HG03135 (cell line): ENCODE measurements around the gene SEC14L3.
"Not testable (repeated sequence)": the region's sequence is repeated elsewhere in the genome, so short reads cannot be mapped to it uniquely, and the experiment has no call there.

ENCODE experiments used
- ATAC-seq: cut with Tn5 transposase; IDR thresholded peaks from one replicate; pipeline ENCODE4 v1.9.1; 2021; ENCODE audit warnings: mild to moderate bottlenecking, moderate library complexity; ENCODE audit not compliant: unreplicated experiment

Gene SEC14L3

DNA sequence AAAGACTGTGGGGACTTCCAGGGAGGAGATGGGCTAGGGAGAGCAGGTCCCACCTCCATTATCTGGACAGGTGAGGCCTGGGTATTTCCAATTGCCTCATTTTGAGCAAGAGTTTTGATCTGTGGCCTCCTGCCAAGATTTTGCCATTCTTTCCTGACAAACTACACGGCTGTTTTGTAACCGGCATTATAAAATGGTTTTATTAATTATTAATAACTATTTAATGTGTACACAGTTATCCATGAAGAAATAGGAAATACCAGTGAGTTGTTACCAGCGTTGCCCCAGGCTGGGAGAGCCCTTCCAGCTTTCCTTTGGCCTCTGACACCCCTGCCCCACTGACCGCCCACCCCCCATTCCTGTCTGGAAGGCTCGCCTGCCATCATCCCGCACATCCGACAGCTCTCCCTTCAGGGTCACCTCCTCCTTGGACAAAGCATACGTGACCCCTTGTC is 14.9 kb upstream of the SEC14L3 start:
- no peak for ATAC-seq

DNA sequence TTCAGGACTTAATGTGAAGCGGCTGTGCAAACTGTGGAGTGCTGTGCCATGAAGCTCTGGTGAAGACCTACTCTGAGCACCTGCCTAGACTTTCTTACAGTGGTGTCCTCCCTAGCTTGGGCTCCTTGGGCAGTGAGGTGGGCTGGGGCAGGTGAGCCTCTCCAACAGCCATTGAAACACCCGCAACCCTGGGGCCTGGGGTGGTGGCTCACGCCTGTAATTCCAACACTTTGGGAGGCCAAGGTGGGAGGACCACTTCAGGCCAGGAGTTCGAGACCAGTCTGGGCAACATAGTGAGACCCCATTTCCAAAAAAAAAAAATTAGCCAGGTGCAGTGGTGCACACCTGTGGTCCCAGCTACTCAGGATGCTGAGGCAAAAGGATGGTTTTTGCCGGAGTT is 14.3 kb upstream of the SEC14L3 start:
- no peak for ATAC-seq

GRCh38 chr22:30485362-30485988 is 13.7 kb upstream of the SEC14L3 start:
- ATAC-seq, result no peak

GRCh38 chr22:30483169-30483568 is 11.4 kb upstream of the SEC14L3 start:
- no peak for ATAC-seq

DNA sequence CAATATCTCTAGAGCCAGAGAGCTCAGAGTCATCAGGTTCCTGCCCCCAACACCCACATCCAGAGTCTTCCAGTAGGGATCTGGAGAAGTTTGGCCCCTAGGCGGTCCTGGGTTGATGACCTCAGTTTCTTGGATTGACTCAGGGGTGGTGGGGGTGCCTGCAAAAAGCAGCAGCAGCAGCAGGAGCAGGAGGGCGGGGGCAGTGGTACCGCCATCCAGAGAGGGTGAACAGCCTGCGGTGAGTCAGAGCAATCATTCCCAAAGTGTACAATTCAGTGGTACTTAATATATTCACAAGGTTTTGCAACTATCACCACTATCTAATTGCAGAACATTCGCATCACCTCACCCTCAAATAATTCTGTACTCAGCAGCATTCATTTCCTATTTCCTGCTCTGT is 9.9 kb upstream of the SEC14L3 start:
- no peak for ATAC-seq

DNA sequence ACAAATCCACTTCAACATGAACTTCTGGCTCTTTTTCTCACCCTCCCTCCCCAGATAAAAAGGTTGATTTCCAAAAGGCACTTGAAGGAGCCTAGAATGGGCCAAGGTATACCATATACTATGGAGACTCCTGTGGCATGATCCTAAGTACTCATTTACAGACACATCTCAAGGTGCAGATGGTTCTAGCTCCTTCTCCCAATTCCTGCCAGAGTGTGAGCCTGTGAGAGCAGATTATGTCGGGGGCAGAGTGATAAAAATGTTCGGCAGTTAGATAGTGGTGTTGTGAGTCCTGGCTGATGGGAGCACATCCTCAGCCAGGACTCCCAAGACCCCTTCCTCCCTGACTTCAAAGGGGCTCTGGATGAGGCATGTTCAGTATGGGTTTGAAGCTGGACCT is 8.2 kb upstream of the SEC14L3 start:
- no peak for ATAC-seq

DNA sequence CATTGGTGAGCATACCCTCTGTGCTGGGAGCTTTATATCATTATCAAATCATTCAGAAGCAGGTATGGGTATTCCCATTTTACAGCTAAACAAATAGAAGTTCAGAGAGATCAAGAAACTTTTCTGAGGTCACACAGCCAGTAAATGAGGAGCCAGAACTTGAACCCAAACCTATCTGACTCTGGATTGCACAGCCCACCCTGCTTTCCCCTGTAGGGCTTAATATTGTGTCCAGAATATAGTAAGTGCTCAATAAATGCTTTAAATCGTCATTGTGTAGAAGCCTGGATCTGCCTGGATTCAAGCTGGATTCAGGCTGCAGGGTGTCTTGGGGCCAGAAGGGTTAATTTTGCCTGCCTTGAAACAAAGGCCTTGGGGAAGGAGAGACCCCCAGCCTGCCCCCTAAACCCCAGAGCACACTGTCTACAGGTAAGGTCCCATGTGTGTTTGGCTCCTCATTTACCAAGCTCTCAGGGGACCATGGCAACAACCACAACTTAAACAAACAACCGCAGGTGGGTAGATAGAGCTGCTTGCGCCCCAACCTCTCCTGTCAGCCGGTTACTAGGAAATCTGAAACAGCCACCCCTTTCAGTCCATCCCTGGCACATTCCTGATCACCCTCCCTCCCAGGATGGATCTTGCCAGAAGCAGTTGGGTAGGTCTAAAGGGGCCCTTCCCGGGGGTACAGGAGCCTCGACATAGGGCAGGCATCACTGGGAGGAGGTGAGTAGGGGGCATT is 3.0 kb upstream of the SEC14L3 start:
- ATAC-seq, result no peak

GRCh38 chr22:30474121-30474520 is 2.3 kb upstream of the SEC14L3 start:
- ATAC-seq, result no peak

DNA sequence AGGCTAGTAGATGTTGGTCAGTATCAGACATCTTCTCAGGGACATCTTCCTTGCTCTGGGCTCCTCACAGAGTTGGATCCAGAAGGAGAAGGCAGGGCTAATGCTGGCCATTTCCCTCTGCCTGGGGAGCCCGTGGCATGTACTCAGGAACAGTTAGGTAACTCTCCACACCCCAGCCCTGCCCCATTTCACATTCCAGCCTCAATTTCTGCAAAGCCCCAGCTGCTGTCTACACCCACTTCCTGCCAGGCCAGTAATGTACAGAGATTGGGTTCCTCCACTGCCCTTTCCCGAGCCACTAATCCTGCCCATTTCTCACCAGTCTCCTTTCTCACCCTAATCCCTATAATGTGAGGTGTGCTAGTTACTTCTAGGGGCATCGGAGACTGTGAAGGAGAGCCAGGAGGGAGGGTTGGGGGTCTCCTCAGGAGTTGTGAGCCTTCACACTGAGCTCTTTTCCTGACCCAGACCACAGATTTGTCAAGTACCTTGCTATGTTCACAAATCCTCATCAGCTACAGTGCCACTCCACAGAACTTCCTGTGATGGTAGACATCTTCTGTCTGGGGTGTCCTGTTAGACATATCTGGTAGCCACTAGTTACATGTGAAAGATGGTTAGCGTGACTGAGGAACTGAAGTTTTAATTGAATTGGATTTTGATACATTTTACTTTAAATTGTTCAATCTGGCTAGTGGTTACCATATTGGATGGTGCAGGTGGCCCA is 1.3 kb upstream of the SEC14L3 start:
- ATAC-seq, result no peak

DNA sequence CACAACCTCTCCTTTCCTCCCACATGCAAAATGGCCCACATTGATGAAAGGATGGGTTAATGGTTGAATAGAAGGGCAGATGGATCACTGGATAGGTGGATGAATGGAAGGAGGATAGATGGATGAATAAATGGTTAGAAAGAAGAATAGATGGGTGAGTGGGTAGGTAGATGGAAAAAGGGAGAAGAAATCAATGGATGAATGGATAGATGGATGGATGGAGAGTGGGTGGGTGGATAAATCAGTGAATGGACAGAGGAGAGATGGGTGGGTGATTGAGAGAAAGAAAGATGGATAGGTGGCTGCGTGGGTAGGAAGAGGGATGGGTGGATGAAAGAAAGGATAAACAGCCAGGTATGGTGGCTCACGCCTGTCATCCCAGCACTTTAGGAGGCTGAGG is 1.2 kb downstream of the SEC14L3 start:
- ATAC-seq, result no peak

- no peak for ATAC-seq
Observed at GRCh38 chr22:30469165-30469564, 2.7 kb downstream of the SEC14L3 start.

- ATAC-seq, result not testable (repeated sequence)
Observed at GRCh38 chr22:30460555-30460954, 11.3 kb downstream of the SEC14L3 start.

DNA sequence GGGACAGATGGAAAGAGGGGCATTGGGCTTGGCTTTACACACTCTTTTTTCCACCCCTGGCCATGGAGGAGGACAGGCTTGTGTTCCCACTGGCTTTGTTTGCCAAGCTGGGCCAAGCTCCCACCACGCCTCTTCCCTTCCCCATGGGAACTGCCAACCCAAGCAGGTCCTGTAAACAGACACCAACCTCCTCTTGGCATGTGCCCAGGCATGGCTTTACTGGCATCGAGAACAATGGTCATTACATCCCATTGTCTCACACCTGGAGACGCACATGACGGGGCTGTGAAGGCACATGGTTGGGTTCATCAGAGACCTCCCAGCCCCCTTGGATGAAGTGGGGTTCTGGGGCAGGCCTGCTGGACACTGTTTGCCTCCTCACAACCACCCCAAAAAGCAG is 11.7 kb downstream of the SEC14L3 start:
- ATAC-seq, result no peak

- no peak for ATAC-seq
Observed at GRCh38 chr22:30459181-30460052, 12.4 kb downstream of the SEC14L3 start.

GRCh38 chr22:30457981-30458380 is 13.8 kb downstream of the SEC14L3 start:
- no peak for ATAC-seq

- ATAC-seq, result no peak
Observed at GRCh38 chr22:30455075-30455840, 16.6 kb downstream of the SEC14L3 start.

GRCh38 chr22:30453731-30454510 is 17.9 kb downstream of the SEC14L3 start:
- ATAC-seq, result no peak

GRCh38 chr22:30452861-30453260 is 19.0 kb downstream of the SEC14L3 start:
- no peak for ATAC-seq

- not testable (repeated sequence) for ATAC-seq
Observed at GRCh38 chr22:30451488-30451887, 20.3 kb downstream of the SEC14L3 start.
